GM20431 (cell line): Measurements from ENCODE around the gene TFR2.

ENCODE experiments used
- in situ Hi-C: fragments of 300-500 bp; cut with MseI, MboI; formaldehyde crosslinking; loops from one replicate; pipeline ENCODE4 v1.15.0; 2020; ENCODE audit warnings: low sequenced_read_pairs; ENCODE audit not compliant: unreplicated experiment

Gene TFR2

DNA sequence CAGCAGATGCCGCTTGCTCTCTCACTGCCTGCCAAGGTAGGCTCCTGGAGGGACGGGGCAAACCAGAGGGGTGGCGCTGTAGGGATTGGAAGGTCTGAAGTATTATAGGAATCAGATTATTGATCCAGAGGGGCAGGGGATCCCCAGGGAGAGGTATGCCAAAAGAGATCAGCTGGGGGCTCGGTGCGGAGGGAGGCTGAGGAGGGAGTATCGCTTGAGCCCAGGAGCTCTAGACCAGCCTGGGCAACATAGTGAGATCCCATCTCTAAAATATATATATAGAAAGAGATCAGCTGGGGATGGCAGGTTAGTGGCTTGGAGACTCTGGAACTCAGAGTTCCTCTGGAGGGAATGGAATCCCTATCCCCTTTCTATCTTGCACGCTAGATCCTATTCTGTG, 46.2 kb downstream of the TFR2 start:
- in situ Hi-C loops: no loop called here

DNA sequence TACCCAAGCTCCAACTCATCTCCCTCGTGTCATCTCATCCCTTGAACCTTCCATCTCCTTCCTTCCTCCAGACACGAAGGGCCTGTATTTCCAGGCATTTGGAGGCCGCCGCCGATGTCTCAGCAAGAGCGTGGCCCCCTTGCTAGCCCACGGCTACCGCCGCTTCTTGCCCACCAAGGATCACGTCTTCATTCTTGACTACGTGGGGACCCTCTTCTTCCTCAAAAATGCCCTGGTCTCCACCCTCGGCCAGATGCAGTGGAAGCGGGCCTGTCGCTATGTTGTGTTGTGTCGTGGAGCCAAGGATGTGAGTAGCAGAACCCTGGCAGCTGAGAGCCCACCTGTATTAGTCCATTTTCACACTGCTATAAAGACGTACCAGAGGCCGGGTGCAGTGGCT, 49.8 kb downstream of the TFR2 start:
- in situ Hi-C loops: no loop called here

DNA sequence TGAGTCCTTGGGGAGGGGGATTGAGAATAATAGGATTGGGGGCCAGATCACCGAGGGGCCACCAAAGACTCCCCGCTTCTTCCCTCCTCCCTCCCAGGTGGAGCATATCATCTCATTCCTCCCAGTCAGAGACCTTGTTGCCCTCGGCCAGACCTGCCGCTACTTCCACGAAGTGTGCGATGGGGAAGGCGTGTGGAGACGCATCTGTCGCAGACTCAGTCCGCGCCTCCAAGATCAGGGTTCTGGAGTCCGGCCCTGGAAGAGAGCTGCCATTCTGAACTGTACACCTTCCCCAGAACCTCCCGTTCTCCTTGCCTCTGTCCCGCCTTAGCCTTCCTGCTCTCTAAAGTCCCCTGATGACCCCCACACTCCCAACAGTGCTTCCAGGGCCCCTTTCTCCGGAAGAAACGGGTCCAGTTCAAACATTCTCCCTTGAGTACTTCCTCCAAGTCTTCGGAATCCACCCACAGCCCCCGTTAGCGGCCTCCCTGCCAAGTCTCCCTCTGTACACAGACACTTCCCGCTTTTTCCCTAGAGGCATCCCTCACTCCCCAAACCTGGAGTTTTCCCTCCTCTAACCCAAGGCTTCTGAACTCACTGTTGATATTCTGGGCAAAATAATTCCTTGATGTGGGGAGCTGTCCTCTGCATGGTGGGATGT, 51.1 kb downstream of the TFR2 start:
- in situ Hi-C loops: no loop called here

- in situ Hi-C loops: no loop called here
These were observed 51.9 kb downstream of the TFR2 start for GRCh38 chr7:100589341-100589947.

- in situ Hi-C loops: no loop called here
These were observed 52.9 kb downstream of the TFR2 start for GRCh38 chr7:100588438-100588837.

- in situ Hi-C loops: no loop called here
These were observed 54.9 kb downstream of the TFR2 start, which contains the start of gene FBXO24 for GRCh38 chr7:100586266-100587025. TSS of gene FBXO24 (plus strand) at chr7:100586328. CDS start at chr7:100586626, 298 bp downstream.

DNA sequence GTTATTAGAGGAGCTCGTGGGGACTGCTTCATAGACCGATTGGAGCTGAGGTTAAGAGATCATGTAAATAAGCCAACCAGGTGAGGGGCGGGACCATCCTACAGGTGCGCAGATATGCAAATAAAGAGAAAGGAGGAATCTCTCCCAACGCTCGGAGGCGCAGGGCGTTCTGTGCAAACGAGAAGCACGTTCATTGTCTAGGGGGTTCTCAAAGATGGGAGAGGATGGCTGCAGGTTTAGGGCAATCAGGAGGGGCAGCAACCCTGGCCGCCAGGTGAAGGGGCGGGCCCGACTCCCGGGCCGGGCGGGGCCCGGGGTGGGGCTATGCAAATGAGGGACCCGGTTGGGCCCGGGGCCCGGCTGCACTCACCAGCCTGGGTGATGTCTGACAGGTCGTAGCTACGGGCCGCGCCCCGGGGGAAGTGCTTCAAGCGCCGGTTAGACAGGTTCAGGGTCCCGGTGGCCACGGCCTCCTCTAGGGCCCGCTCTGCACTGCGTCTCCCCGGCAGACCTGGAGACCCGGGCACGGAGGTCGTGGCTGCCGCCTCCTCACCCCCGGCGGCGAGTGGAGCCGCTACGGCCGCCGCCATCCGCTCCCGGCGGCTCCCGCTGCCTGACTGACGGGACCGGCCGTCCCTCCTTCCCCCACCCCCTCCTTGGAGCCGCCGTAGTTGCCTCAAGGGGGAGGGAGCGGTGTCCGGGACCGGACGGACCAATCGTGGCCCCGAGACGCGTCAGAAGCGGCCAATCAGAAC, 55.7 kb downstream of the TFR2 start, which contains the start of gene LRCH4:
TSS of gene LRCH4 (minus strand) at position 619 of the 755 bp plus-strand sequence. CDS start at position 590, 29 bp downstream.
- in situ Hi-C loops: no loop called here

- in situ Hi-C loops: no loop called here
These were observed 56.5 kb downstream of the TFR2 start for GRCh38 chr7:100584683-100585510.

GRCh38 chr7:100584054-100584682, 57.2 kb downstream of the TFR2 start:
- in situ Hi-C loops: no loop called here

DNA sequence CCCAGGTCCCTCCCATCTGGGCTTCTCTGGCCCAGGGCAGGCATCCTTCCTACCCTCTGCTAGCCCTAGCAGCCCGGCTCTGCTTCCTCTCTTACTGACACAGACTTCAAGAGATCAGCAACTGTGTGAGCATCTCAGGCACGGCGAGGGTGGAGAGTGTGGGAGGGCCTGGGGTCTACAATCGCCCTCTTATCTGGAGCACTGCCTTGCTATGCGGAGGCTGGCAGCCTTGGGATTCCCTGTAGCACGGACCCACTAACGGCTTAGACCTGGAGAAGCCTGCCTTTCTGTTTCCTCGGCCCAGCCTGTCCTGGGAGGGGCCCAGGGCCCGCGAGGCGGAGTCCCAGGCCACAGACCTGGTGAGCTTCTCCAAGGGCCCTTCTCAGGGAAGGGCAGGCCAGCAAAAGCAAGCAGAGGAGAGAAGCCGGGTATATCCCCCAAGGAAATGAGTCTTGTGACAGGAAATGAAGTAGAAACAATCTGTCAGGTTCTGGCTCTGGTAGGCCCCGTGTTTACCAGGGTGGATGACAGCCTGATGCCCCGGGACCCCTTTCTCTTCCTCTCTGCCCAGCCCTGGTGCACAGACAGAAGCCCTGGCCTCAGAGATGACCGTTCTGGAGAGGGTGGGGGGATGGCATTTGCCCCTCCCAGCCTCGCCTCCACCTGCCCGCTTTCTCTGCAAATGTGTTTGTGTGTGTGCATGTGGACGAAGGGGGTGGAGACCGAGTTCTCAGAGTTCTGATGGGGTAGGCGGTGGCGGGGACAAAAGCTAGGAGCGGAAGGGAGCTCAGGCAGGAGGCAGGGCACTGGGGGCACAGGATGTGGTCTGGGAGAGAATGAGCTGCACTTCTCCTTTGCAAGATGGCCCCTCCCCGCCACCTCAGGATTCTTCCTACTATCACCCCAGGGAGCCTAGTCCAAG, 58.0 kb downstream of the TFR2 start:
- in situ Hi-C loops: no loop called here

GRCh38 chr7:100582650-100583049, 58.7 kb downstream of the TFR2 start:
- in situ Hi-C loops: no loop called here

DNA sequence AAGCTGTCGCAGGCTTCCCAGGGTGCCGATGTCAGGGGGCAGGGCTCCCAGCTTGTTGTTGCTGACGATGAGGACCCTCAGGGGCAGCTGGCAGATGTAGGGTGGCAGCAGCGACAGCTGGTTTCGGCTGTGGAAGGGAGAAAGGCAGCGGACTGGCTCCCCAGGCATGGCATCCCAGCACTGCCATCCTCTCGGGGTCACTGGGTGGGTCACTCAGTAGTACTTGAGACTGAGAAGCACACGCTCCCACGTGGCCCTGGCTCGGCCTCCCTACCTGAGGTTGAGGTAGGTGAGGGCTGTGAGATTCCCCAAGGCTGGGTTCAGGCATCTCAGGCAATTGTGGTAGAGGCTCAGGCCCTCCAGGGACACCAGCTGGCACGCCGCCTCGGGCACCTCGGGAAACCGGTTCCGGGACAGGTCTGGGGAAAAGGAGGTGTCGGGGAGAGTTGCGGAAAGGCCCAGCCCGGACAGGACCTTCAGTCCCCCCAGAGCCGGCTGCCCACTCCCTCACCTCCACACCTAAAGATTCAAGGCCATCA, 59.2 kb downstream of the TFR2 start:
- in situ Hi-C loops: no loop called here

- in situ Hi-C loops: no loop called here
These were observed 60.7 kb downstream of the TFR2 start for GRCh38 chr7:100580466-100581283.

GRCh38 chr7:100578246-100579183, 62.8 kb downstream of the TFR2 start:
- in situ Hi-C loops: no loop called here

- in situ Hi-C loops: no loop called here
These were observed 63.8 kb downstream of the TFR2 start for GRCh38 chr7:100577507-100577906.

DNA sequence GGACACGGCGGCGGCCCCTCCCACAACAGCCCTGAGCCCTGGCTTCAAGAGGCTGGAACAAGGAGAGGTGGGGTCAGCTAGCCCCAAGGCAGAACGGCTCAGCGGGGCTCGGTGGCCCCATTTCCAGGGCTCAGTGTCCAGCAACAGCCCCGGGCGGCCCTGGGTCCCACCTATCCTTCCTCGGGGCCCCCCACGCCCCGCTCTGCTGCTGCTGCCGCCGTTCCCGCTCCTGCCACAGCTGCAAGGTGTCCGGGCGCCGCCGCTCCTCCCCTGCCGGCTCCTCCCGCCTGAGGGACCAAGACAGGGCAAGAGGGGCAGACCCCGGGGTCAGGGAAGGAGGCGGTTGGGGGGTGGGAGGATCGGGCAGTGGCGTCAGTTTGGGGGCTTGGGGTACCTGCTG, 64.2 kb downstream of the TFR2 start:
- in situ Hi-C loops: no loop called here
